ENCODE results near the gene IKZF1.

DNA sequence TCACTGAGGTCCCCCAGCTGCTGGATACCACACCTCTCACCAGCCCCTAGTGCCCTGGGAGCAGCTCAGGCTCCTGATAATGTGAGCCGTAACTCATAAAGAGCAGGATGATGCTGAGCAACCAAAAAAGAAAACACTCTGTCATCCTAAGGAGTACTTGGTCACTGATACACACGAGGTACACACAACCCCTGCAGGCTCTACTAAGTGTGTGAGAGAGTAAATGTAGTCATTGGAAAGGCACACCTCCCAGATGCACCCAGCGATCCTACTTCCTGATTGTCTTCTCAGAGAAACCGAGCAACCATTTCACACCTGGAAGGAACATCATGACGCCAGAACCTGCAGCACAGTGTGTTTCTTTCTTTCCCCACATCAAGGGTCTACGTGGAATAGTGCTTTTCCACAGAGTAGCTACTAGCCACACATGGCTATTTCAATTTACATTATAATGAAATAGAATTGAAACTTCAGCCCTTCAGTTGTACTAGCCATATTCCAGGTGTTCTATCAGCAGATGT is 111.4 kb downstream of the IKZF1 start:
- TF ChIP-seq CTCF (IDR thresholded peaks at IDR 0.05) (no peak), POLR2AphosphoS5 (IDR thresholded peaks at IDR 0.05; ENCODE audit: low read depth, low read length) (no peak), TCF7L2 (IDR thresholded peaks at IDR 0.05; ENCODE audit: low read depth, low read length) (no peak), SIN3A (IDR thresholded peaks at IDR 0.05; ENCODE audit: borderline replicate concordance, insufficient read depth, low read depth, low read length) (no peak)
- TF ChIP-seq, protein P1, sequence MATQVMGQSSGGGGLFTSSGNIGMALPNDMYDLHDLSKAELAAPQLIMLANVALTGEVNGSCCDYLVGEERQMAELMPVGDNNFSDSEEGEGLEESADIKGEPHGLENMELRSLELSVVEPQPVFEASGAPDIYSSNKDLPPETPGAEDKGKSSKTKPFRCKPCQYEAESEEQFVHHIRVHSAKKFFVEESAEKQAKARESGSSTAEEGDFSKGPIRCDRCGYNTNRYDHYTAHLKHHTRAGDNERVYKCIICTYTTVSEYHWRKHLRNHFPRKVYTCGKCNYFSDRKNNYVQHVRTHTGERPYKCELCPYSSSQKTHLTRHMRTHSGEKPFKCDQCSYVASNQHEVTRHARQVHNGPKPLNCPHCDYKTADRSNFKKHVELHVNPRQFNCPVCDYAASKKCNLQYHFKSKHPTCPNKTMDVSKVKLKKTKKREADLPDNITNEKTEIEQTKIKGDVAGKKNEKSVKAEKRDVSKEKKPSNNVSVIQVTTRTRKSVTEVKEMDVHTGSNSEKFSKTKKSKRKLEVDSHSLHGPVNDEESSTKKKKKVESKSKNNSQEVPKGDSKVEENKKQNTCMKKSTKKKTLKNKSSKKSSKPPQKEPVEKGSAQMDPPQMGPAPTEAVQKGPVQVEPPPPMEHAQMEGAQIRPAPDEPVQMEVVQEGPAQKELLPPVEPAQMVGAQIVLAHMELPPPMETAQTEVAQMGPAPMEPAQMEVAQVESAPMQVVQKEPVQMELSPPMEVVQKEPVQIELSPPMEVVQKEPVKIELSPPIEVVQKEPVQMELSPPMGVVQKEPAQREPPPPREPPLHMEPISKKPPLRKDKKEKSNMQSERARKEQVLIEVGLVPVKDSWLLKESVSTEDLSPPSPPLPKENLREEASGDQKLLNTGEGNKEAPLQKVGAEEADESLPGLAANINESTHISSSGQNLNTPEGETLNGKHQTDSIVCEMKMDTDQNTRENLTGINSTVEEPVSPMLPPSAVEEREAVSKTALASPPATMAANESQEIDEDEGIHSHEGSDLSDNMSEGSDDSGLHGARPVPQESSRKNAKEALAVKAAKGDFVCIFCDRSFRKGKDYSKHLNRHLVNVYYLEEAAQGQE (IDR thresholded peaks at IDR 0.05; ENCODE audit: insufficient read depth in 1 of 2, low read depth in 2 of 2, low read length in 1 of 2): no peak
